Spleen (tissue), 11 donors: ENCODE measurements around the gene GPR158. TPM values are rescaled to one million over a fixed set of nuclear protein-coding genes. Genes with fewer than 3 reads are reported as not detected.

Experiments
- DNase-seq: peaks from one replicate; pipeline ENCODE4 v3.0.0-alpha.2; 2020
- H3K27ac ChIP-seq, 8 donors: fragments of 200-600 bp; sonication (generic) in 7 of 8; 1 replicate in 4 of 8; 2 replicates in 4 of 8; pipeline versions ENCODE4 v1.5.0 to v1.8.0; 2016 to 2021; ENCODE audit warnings: inconsistent platforms in 4 of 8, mild to moderate bottlenecking in 4 of 8, moderate library complexity in 1 of 8
- H3K27me3 ChIP-seq, 7 donors: fragments of 200-600 bp; sonication (generic) in 6 of 7; replicated peaks in 1 of 7; 1 replicate in 4 of 7; 2 replicates in 3 of 7; pipeline versions ENCODE4 v1.5.0 to v1.8.0; 2016 to 2021; ENCODE audit warnings: inconsistent platforms in 3 of 7, mild to moderate bottlenecking in 1 of 7
- H3K36me3 ChIP-seq, 6 donors: fragments of 200-600 bp; sonication (generic) in 5 of 6; 1 replicate in 4 of 6; 2 replicates in 2 of 6; pipeline versions ENCODE4 v1.5.0 to v1.8.0; 2016 to 2021; ENCODE audit warnings: inconsistent platforms in 2 of 6
- H3K4me1 ChIP-seq, 6 donors: fragments of 200-600 bp; sonication (generic) in 5 of 6; 1 replicate in 3 of 6; 2 replicates in 3 of 6; pipeline versions ENCODE4 v1.5.0 to v1.8.0; 2016 to 2021; ENCODE audit warnings: inconsistent platforms in 3 of 6
- H3K4me3 ChIP-seq, 8 donors: fragments of 200-600 bp; sonication (generic) in 7 of 8; 1 replicate in 4 of 8; 2 replicates in 4 of 8; pipeline versions ENCODE4 v1.5.0 to v1.8.0; 2016 to 2021; ENCODE audit warnings: inconsistent platforms in 4 of 8, mild to moderate bottlenecking in 4 of 8, moderate library complexity in 2 of 8
- H3K9me3 ChIP-seq, 8 donors: fragments of 200-600 bp; sonication (generic) in 7 of 8; 1 replicate in 4 of 8; 2 replicates in 4 of 8; pipeline versions ENCODE4 v1.5.0 to v1.8.0; 2016 to 2021; ENCODE audit warnings: inconsistent platforms in 4 of 8
- POLR2A ChIP-seq, 3 donors: fragments of 450-650 bp; IDR thresholded peaks; one replicate each; pipeline ENCODE4 v1.5.1; 2017; ENCODE audit warnings: antibody characterized with exemption in 3 of 3, mild to moderate bottlenecking in 1 of 3
- POLR2AphosphoS5 ChIP-seq, 3 donors: sonication (generic); formaldehyde crosslinking; IDR thresholded peaks; one replicate each; pipeline ENCODE4 v1.5.1; 2017; ENCODE audit warnings: antibody characterized with exemption in 3 of 3
- WGBS, 5 donors: extraction: QIAGEN DNeasy Blood & Tissue Kit in 3 of 5; methylation state at CpG; one replicate each; pipeline versions ENCODE4 v1.1.5 to v1.1.7; 2013 to 2018; 5-methylcytosine and 5-hydroxymethylcytosine counted together
- intact Hi-C: fragments of 100-400 bp; cut with DNase I; formaldehyde crosslinking; loops from one replicate; pipeline ENCODE4 v1.15.0; 2023; ENCODE audit warnings: low total_unique reads
- polyA plus RNA-seq, 3 donors: library from polyadenylated mRNA; stranded (reverse); fragments of 200-250 nt; gene quantifications; one replicate each; pipeline ENCODE4 v1.2.1, GENCODE V29; 2013
- total RNA-seq, 7 donors: library from RNA; depleted of rRNA in 3 of 7; stranded (reverse); fragments of >200 nt in 3 of 7; fragmentation: NEBNext Ultra II Directional in 4 of 7; extraction: Animal tissue kit (Norgen Biotek cat#: 25700) in 4 of 7; gene quantifications; one replicate each; pipeline versions ENCODE4 v1.1.0 to v1.2.1, GENCODE V29; 2016 to 2021
- TF ChIP-seq, protein P1 (sequence below), 11 experiments: fragments of 200-600 bp in 7 of 11; fragments of 450-650 bp in 4 of 11; sonication (generic) in 4 of 11; IDR thresholded peaks in 8 of 11; conservative IDR thresholded peaks in 3 of 11; 1 replicate in 7 of 11; 2 replicates in 4 of 11; pipeline versions ENCODE4 v1.4.0 to v1.8.0; 2016 to 2021; ENCODE audit warnings: antibody characterized with exemption in 11 of 11, inconsistent platforms in 4 of 11, mild to moderate bottlenecking in 1 of 11
- donor health status: healthy with polysubstance abuse.
- donor health status: DM: no; HTN: no; CAD: no; lungs with moderate emphysema.
- donor health status: DM: no; HTN: no; CAD: no.
- donor health status: Bipolar disorder and iron deficiency.
- donor health status: healthy.
- donor health status: DM: no; HTN: no; CAD: no.
- donor health status: DM: yes; HTN: yes; CAD: no.

Gene GPR158
- total and polyA plus RNA-seq, 10 donors, result 0.03 to 0.79 (median 0.16) TPM

DNA sequence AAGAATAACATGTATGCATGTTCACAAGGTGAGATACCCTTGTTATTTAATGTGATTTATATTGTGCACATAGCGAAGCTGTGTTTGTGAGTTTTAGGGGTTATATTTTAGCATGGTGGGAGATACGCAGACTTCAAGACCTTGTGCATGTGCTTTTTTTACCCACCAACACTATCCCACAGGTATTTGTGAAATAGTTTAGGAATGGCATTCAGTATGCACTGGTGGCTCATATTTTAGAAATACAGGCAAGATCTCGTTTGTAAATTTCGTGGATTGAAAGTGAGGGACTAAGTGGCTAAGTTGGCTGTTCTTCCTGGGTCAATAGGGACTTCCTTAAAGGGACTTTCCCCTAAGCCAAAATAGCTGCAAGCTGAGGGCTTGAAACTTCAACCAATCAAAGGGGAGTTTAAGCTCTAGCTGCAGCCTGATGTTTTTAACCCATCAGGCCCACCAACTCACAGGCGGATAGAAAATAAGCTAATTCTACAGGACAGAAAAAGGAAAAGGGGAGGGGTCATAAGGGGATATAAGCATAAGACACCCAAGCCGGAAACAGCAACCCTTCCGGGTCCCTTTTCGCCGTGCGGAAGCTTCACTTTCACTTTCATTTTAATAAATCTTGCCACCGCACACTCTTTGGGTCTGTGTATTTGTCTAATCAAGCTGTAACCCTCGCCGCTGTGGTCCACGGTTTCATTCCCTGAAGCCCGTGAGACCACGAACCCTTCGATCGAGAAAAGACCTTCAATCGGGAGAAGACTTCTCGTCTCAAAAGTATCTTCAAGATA is 291.0 kb downstream of the GPR158 start:
- no peaks in the 10 kb centered on the region for H3K36me3 ChIP-seq
- no peaks in the 10 kb centered on the region for H3K4me1 ChIP-seq
- H3K9me3 ChIP-seq, result peaks cover 0 to 37% (median 4%) of the 10 kb centered on the region in 8 donors
- 79 to 88% (median 86%) methylated on average over 20 of the region's 20 CpGs for WGBS, 5 donors
- peak overlapping the region in 1 of 8 donors; percentile 22 for H3K4me3 ChIP-seq
- H3K27ac ChIP-seq, result no peak overlapping the region
- TF ChIP-seq, protein P1, sequence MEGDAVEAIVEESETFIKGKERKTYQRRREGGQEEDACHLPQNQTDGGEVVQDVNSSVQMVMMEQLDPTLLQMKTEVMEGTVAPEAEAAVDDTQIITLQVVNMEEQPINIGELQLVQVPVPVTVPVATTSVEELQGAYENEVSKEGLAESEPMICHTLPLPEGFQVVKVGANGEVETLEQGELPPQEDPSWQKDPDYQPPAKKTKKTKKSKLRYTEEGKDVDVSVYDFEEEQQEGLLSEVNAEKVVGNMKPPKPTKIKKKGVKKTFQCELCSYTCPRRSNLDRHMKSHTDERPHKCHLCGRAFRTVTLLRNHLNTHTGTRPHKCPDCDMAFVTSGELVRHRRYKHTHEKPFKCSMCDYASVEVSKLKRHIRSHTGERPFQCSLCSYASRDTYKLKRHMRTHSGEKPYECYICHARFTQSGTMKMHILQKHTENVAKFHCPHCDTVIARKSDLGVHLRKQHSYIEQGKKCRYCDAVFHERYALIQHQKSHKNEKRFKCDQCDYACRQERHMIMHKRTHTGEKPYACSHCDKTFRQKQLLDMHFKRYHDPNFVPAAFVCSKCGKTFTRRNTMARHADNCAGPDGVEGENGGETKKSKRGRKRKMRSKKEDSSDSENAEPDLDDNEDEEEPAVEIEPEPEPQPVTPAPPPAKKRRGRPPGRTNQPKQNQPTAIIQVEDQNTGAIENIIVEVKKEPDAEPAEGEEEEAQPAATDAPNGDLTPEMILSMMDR (IDR thresholded peaks at IDR 0.05 in 8 of 11, conservative IDR thresholded peaks at IDR 0.05 in 3 of 11), result no peak
- no peak for TF ChIP-seq POLR2AphosphoS5 (IDR thresholded peaks at IDR 0.05)
- no peak for TF ChIP-seq POLR2A (IDR thresholded peaks at IDR 0.05)
- no peaks in the 10 kb centered on the region for H3K27me3 ChIP-seq
- no peak for DNase-seq
- intact Hi-C loops, result no loop called here

DNA sequence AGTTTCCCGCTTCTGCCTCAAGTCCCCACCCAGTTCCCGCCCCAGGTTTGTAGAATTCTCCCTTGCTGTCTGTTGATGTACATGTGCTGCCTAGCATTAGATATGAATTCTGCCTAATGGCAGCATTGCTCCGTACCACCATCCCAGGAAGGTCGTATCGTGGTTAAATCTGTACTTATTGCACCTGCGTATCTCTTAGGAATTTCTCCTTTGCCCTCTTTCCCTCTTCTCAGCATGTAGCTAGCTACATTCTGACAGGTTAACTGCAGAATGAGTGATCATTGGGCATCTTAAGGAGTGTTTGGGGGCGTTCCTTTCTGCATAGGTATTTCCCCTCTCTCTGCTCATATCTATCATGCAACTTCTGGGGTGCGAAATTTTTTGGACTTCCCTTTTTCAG is 293.1 kb downstream of the GPR158 start:
- 56 to 73% (median 67%) methylated on average over 8 of the region's 8 CpGs for WGBS, 5 donors
- no peak overlapping the region for H3K4me3 ChIP-seq
- peaks cover 0 to 39% (median 9%) of the 10 kb centered on the region in 8 donors for H3K9me3 ChIP-seq
- no peak for DNase-seq
- intact Hi-C loops, result no loop called here
- H3K27me3 ChIP-seq, result no peaks in the 10 kb centered on the region
- no peak for TF ChIP-seq POLR2A (IDR thresholded peaks at IDR 0.05)
- TF ChIP-seq, protein P1 (IDR thresholded peaks at IDR 0.05 in 8 of 11, conservative IDR thresholded peaks at IDR 0.05 in 3 of 11), result no peak
- H3K27ac ChIP-seq, result no peak overlapping the region
- H3K36me3 ChIP-seq, result no peaks in the 10 kb centered on the region
- no peaks in the 10 kb centered on the region for H3K4me1 ChIP-seq

DNA sequence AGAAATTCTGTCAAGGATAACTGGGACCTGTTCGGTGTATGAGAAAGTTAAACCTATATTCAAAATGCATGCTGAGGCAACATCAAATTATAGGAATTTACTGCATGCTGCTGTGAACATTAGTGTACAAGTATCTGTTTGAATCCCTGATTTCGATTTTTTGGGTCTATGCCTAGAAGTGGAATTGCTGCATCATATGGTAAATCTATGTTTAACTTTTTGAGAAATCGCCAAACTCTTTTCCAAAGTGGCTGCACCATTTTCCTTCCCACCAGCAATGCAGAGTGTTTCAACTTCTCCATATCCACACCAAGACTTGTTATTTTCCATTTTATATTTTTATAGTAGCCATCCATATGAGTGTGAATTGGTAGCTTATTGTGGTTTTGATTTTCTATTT is 306.7 kb downstream of the GPR158 start:
- intact Hi-C loops, result no loop called here
- Histone ChIP-seq H3K9me3 (peaks cover 0 to 31% (median 12%) of the 10 kb centered on the region in 8 donors), H3K4me1 (no peaks in the 10 kb centered on the region), H3K27ac (no peak overlapping the region), H3K36me3 (no peaks in the 10 kb centered on the region), H3K27me3 (no peaks in the 10 kb centered on the region), H3K4me3 (no peak overlapping the region)
- WGBS, 5 donors, result 72 to 90% (median 77%) methylated on average over 3 of the region's 3 CpGs
- no peak for DNase-seq
- no peak for TF ChIP-seq POLR2A (IDR thresholded peaks at IDR 0.05)
- no peak for TF ChIP-seq POLR2AphosphoS5 (IDR thresholded peaks at IDR 0.05)
- TF ChIP-seq, protein P1 (IDR thresholded peaks at IDR 0.05 in 8 of 11, conservative IDR thresholded peaks at IDR 0.05 in 3 of 11), result no peak

DNA sequence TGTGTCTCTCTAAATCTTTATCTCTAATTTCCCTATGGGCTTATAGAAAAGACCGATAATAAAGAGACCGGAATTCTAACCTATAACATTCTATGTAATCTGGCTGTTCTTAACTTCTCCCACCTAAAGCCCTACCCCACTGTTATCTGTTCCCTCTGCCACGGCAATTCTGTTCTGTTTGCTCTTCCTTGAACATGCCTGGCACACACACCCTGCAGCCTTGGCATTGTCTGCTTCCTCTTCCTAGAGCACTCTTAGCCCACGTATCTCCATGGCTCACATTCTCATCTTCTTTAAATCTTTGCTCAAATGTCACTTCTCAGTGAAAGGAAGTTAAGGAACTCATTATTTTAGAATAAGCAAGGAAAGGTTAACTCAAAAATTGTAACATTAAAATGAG is 309.2 kb downstream of the GPR158 start:
- no peak for DNase-seq
- H3K27me3 ChIP-seq, result no peaks in the 10 kb centered on the region
- H3K36me3 ChIP-seq, result no peaks in the 10 kb centered on the region
- 69 to 78% (median 69%) methylated on average over 4 of the region's 4 CpGs for WGBS, 5 donors
- TF ChIP-seq POLR2AphosphoS5 (IDR thresholded peaks at IDR 0.05) (no peak), POLR2A (IDR thresholded peaks at IDR 0.05) (no peak)
- TF ChIP-seq, protein P1 (IDR thresholded peaks at IDR 0.05 in 8 of 11, conservative IDR thresholded peaks at IDR 0.05 in 3 of 11), result no peak
- H3K27ac ChIP-seq, result no peak overlapping the region
- intact Hi-C loops, result no loop called here
- no peaks in the 10 kb centered on the region for H3K4me1 ChIP-seq
- H3K4me3 ChIP-seq, result no peak overlapping the region
- peaks cover 0 to 38% (median 14%) of the 10 kb centered on the region in 8 donors for H3K9me3 ChIP-seq
